Subcutaneous abdominal adipose tissue (tissue), 5 donors: ENCODE results near the gene EIF4E1B.

Experiments used
- H3K27ac ChIP-seq: one replicate; pipeline ENCODE4 v1.7.0; 2013; ENCODE audit warnings: low read depth, mild to moderate bottlenecking, inconsistent platforms, low read length, moderate library complexity
- H3K27me3 ChIP-seq, 5 donors: one replicate each; pipeline ENCODE4 v1.7.0; 2013; ENCODE audit warnings: low read length in 5 of 5, inconsistent platforms in 1 of 5; ENCODE audit not compliant: control insufficient read depth in 5 of 5, insufficient read depth in 4 of 5
- H3K36me3 ChIP-seq, 5 donors: one replicate each; pipeline ENCODE4 v1.7.0; 2013; ENCODE audit warnings: low read length in 5 of 5; ENCODE audit not compliant: control insufficient read depth in 5 of 5, insufficient read depth in 5 of 5
- H3K4me1 ChIP-seq, 5 donors: one replicate each; pipeline ENCODE4 v1.7.0; 2013; ENCODE audit warnings: low read length in 5 of 5, mild to moderate bottlenecking in 3 of 5, moderate library complexity in 1 of 5; ENCODE audit not compliant: control insufficient read depth in 5 of 5, insufficient read depth in 5 of 5
- H3K4me3 ChIP-seq, 5 donors: one replicate each; pipeline ENCODE4 v1.7.0; 2013; ENCODE audit warnings: low read length in 5 of 5, low read depth in 1 of 5
- H3K9ac ChIP-seq, 5 donors: one replicate each; pipeline ENCODE4 v1.7.0; 2013; ENCODE audit warnings: low read length in 5 of 5, mild to moderate bottlenecking in 4 of 5, moderate library complexity in 3 of 5
- H3K9me3 ChIP-seq, 5 donors: one replicate each; pipeline ENCODE4 v1.7.0; 2013; ENCODE audit warnings: low read length in 5 of 5; ENCODE audit not compliant: control insufficient read depth in 5 of 5
- donor health status: healthy.
- donor health status: healthy.
- donor health status: healthy.
- donor health status: healthy.
- donor health status: healthy.

The EIF4E1B gene

DNA sequence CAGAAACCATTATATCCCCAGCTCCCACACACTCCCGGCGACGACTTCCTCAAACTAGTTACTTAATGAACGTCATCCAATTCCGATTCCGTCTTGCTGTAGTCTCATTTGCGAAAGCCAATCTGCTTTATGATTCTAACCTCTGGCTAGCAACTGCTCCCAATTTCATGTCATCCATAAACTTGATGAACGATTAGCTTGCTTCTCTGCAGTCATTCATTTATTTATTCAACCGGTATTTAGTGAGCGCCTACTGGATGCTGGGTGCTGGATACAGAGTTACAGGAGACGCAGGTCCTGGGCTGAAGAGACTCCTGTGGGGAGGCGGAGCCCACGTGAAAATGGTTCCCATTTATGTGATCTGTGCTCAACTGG is 63.0 kb downstream of the EIF4E1B start:
- Histone ChIP-seq H3K9me3 (peaks cover 0 to 4% (median 4%) of the 10 kb centered on the region in 5 donors), H3K4me3 (no peak overlapping the region), H3K9ac (no peak overlapping the region), H3K27me3 (peaks cover 43 to 74% (median 61%) of the 10 kb centered on the region in 5 donors), H3K27ac (no peak overlapping the region), H3K4me1 (peaks cover 0 to 3% (median 0%) of the 10 kb centered on the region in 5 donors), H3K36me3 (no peaks in the 10 kb centered on the region)

GRCh38 chr5:176694146-176694545 is 63.7 kb downstream of the EIF4E1B start:
- peaks cover 47 to 81% (median 68%) of the 10 kb centered on the region in 5 donors for H3K27me3 ChIP-seq
- H3K4me1 ChIP-seq = peaks cover 0 to 3% (median 0%) of the 10 kb centered on the region in 5 donors
- no peak overlapping the region for H3K27ac ChIP-seq
- peaks cover 0 to 4% (median 4%) of the 10 kb centered on the region in 5 donors for H3K9me3 ChIP-seq
- no peak overlapping the region for H3K9ac ChIP-seq
- no peak overlapping the region for H3K4me3 ChIP-seq
- H3K36me3 ChIP-seq = no peaks in the 10 kb centered on the region

GRCh38 chr5:176694631-176695030 is 64.2 kb downstream of the EIF4E1B start:
- Histone ChIP-seq H3K27ac (no peak overlapping the region), H3K4me1 (peaks cover 0 to 3% (median 0%) of the 10 kb centered on the region in 5 donors), H3K4me3 (no peak overlapping the region), H3K9me3 (peaks cover 0 to 4% (median 4%) of the 10 kb centered on the region in 5 donors), H3K9ac (no peak overlapping the region), H3K27me3 (peaks cover 47 to 79% (median 69%) of the 10 kb centered on the region in 5 donors), H3K36me3 (no peaks in the 10 kb centered on the region)

GRCh38 chr5:176695073-176695472 is 64.6 kb downstream of the EIF4E1B start:
- peaks cover 0 to 3% (median 0%) of the 10 kb centered on the region in 5 donors for H3K4me1 ChIP-seq
- H3K4me3 ChIP-seq = no peak overlapping the region
- no peak overlapping the region for H3K27ac ChIP-seq
- H3K36me3 ChIP-seq = no peaks in the 10 kb centered on the region
- H3K27me3 ChIP-seq = peaks cover 49 to 80% (median 69%) of the 10 kb centered on the region in 5 donors
- peaks cover 0 to 4% (median 4%) of the 10 kb centered on the region in 5 donors for H3K9me3 ChIP-seq
- H3K9ac ChIP-seq = no peak overlapping the region
